GM23338 (cell line): ENCODE results near the gene PSMA3. TPM values are rescaled to one million over a fixed set of nuclear protein-coding genes. Genes with fewer than 3 reads are reported as not detected.

Experiments
- ATAC-seq: fragments of 200-7000 bp; cut with Tn5 transposase; 3 replicates; pipeline ENCODE4 v1.9.1; 2020
- DNase-seq: peaks from one replicate; pipeline ENCODE4 v3.0.0-alpha.2; 2015; ENCODE audit warnings: low spot score
- H2AFZ ChIP-seq: fragments of 200-600 bp; sonication (generic); 2 replicates; pipeline ENCODE4 v1.8.0; 2016; ENCODE audit warnings: antibody characterized with exemption, mild to moderate bottlenecking, moderate library complexity
- H3F3A ChIP-seq: fragments of 200-600 bp; sonication (generic); replicated peaks from 2 replicates; pipeline ENCODE4 v1.8.0; 2017; ENCODE audit warnings: antibody characterized with exemption, mixed run types, low read depth
- H3K27ac ChIP-seq: fragments of 200-600 bp; sonication (generic); 2 replicates; pipeline ENCODE4 v1.6.1; 2016; ENCODE audit warnings: low read depth
- H3K27me3 ChIP-seq: fragments of 200-600 bp; sonication (generic); 2 replicates; pipeline ENCODE4 v1.8.0; 2016; ENCODE audit warnings: mild to moderate bottlenecking, mixed run types, moderate library complexity; ENCODE audit not compliant: insufficient read depth
- H3K36me3 ChIP-seq: fragments of 200-600 bp; sonication (generic); 2 replicates; pipeline ENCODE4 v1.8.0; 2016; ENCODE audit warnings: mild to moderate bottlenecking; ENCODE audit not compliant: insufficient read depth
- H3K4me1 ChIP-seq: fragments of 200-600 bp; sonication (generic); 2 replicates; pipeline ENCODE4 v1.8.0; 2016; ENCODE audit warnings: mild to moderate bottlenecking, moderate library complexity; ENCODE audit not compliant: insufficient read depth
- H3K4me2 ChIP-seq: fragments of 200-600 bp; sonication (generic); 2 replicates; pipeline ENCODE4 v1.7.1; 2017; ENCODE audit warnings: mixed run types
- H3K4me3 ChIP-seq: fragments of 200-600 bp; sonication (generic); 2 replicates; pipeline ENCODE4 v1.6.1; 2016; ENCODE audit warnings: mixed run types
- H3K79me2 ChIP-seq: fragments of 200-600 bp; sonication (generic); replicated peaks from 2 replicates; pipeline ENCODE4 v1.8.0; 2017; ENCODE audit warnings: mild to moderate bottlenecking; ENCODE audit not compliant: insufficient read depth
- H3K9me2 ChIP-seq: fragments of 200-600 bp; sonication (generic); 2 replicates; pipeline ENCODE4 v1.8.0; 2017; ENCODE audit not compliant: insufficient read depth
- H4K20me1 ChIP-seq: fragments of 200-600 bp; sonication (generic); replicated peaks from 2 replicates; pipeline ENCODE4 v1.8.0; 2017; ENCODE audit warnings: mild to moderate bottlenecking; ENCODE audit not compliant: insufficient read depth
- H3K27ac Mint-ChIP-seq: 2 replicates; pipeline ENCODE4 v1.8.0; 2020; ENCODE audit warnings: inconsistent platforms, mild to moderate bottlenecking, moderate library complexity, mixed read lengths
- H3K27me3 Mint-ChIP-seq: 3 replicates; pipeline ENCODE4 v1.8.0; 2022; ENCODE audit warnings: low read depth, mild to moderate bottlenecking, moderate library complexity, mixed read lengths, inconsistent platforms; ENCODE audit not compliant: insufficient read depth, poor library complexity
- H3K36me3 Mint-ChIP-seq: 3 replicates; pipeline ENCODE4 v1.8.0; 2021; ENCODE audit warnings: low read depth, mild to moderate bottlenecking, inconsistent platforms, moderate library complexity, mixed read lengths
- H3K4me1 Mint-ChIP-seq: 3 replicates; pipeline ENCODE4 v1.8.0; 2020; ENCODE audit warnings: mild to moderate bottlenecking, inconsistent platforms, mixed read lengths
- H3K4me3 Mint-ChIP-seq: 3 replicates; pipeline ENCODE4 v1.8.0; 2021; ENCODE audit warnings: moderate library complexity, mild to moderate bottlenecking, inconsistent platforms, mixed read lengths
- H3K9me3 Mint-ChIP-seq: 3 replicates; pipeline ENCODE4 v1.8.0; 2020; ENCODE audit warnings: moderate library complexity, mild to moderate bottlenecking, inconsistent platforms, mixed read lengths
- CREB1 ChIP-seq: fragments of 250-450 bp; sonication (Bioruptor Pico); IDR thresholded peaks from 2 replicates; pipeline ENCODE4 v1.5.0; 2020; ENCODE audit warnings: low read depth, mild to moderate bottlenecking, moderate library complexity
- EZH2 ChIP-seq: fragments of 200-600 bp; sonication (generic); IDR thresholded peaks from one replicate; pipeline ENCODE4 v1.8.0; 2017; ENCODE audit warnings: antibody characterized with exemption, mild to moderate bottlenecking, low read depth; ENCODE audit not compliant: unreplicated experiment
- JUNB ChIP-seq: IDR thresholded peaks from one replicate; pipeline ENCODE4 v1.6.1; 2016; ENCODE audit warnings: antibody characterized with exemption; ENCODE audit not compliant: unreplicated experiment
- NANOG ChIP-seq: IDR thresholded peaks from 2 replicates; pipeline ENCODE4 v1.6.1; 2016; ENCODE audit warnings: antibody characterized with exemption, borderline replicate concordance
- POLR2AphosphoS5 ChIP-seq: IDR thresholded peaks from 2 replicates; pipeline ENCODE4 v1.6.1; 2016; ENCODE audit warnings: antibody characterized with exemption, low read depth
- ZNF331 ChIP-seq: fragments of 250-450 bp; sonication (Bioruptor Pico); IDR thresholded peaks from 2 replicates; pipeline ENCODE4 v1.5.0; 2020; ENCODE audit warnings: low read depth, mild to moderate bottlenecking, moderate library complexity
- ZNF462 ChIP-seq: fragments of 250-450 bp; sonication (Bioruptor Pico); IDR thresholded peaks from 2 replicates; pipeline ENCODE4 v1.5.0; 2020; ENCODE audit warnings: mild to moderate bottlenecking, moderate library complexity
- polyA plus RNA-seq: library from polyadenylated mRNA; unstranded; fragments of >200 nt; fragmentation: Nextera tagmentation; extraction: Ambion mirVana; gene quantifications from 2 replicates; pipeline ENCODE4 v1.2.1, GENCODE V29; 2016
- total RNA-seq: library from RNA; depleted of rRNA; stranded (reverse); fragments of >200 nt; shearing (Covaris generic); gene quantifications from 2 replicates; pipeline ENCODE4 v1.2.3, GENCODE V29; 2014
- TF ChIP-seq, protein P1 (sequence below): IDR thresholded peaks from 2 replicates; pipeline ENCODE4 v1.6.1; 2016; ENCODE audit warnings: antibody characterized with exemption
- TF ChIP-seq, protein P2 (sequence below): IDR thresholded peaks from one replicate; pipeline ENCODE4 v1.6.1; 2018; ENCODE audit warnings: antibody characterized with exemption; ENCODE audit not compliant: unreplicated experiment

Gene PSMA3
- total and polyA plus RNA-seq, 2 experiments from 2014 or later: 184 to 677 TPM

- no peak for TF ChIP-seq ZNF462 (CRISPR knock-in tag)
These were observed 49.6 kb downstream of the PSMA3 start (continued) for GRCh38 chr14:58294201-58294600.

DNA sequence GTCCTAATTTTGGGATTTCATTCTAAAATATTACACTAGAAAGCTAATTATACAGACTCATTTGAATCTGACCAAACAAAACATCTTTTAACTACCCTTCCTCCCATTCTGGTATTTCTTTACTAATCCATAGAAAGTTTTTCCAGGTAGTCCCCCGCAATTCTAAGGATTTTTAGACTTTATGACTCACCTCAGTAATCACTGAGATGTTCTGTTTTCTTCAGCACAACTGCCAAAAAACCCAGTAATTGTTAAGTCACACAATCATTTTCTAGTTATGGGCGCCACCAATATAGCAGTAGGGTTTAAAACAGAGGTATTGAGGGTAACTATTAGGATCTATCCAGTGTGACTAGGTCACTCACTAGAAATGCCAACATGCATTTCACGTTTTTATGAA is 52.1 kb downstream of the PSMA3 start:
- DNase-seq (no peak), ATAC-seq (no peak)
- H3K4me1 ChIP-seq: peaks cover 13% of the 10 kb centered on the region
- peak overlapping the region; percentile 84 for H3K4me3 ChIP-seq
- H3K27ac ChIP-seq: no peak overlapping the region
- Mint-ChIP-seq H3K27me3 (no peaks in the 10 kb centered on the region), H3K36me3 (peaks cover 38% of the 10 kb centered on the region), H3K4me3 (no peak overlapping the region), H3K27ac (no peak overlapping the region), H3K9me3 (no peaks in the 10 kb centered on the region), H3K4me1 (peaks cover 6% of the 10 kb centered on the region; the same call in 2 of the 3 replicates)
- H3F3A ChIP-seq: 0 out of 2 replicates have a peak, but pooled peaks cover 5% of the 10 kb centered on the region
- no peaks in the 10 kb centered on the region for H3K27me3 ChIP-seq
- peak overlapping the region; percentile 92 for H3K4me2 ChIP-seq
- peaks cover 6% of the 10 kb centered on the region; the same call in 1 of the 2 replicates for H3K36me3 ChIP-seq
- H3K79me2 ChIP-seq: peaks cover 73% of the 10 kb centered on the region
- H2AFZ ChIP-seq: no peak overlapping the region
- peaks cover 8% of the 10 kb centered on the region for H4K20me1 ChIP-seq
- no peaks in the 10 kb centered on the region for H3K9me2 ChIP-seq
- no peak for TF ChIP-seq ZNF331 (CRISPR knock-in tag)
- no peak for TF ChIP-seq EZH2
- TF ChIP-seq CREB1 (CRISPR knock-in tag): no peak
- TF ChIP-seq, protein P1, sequence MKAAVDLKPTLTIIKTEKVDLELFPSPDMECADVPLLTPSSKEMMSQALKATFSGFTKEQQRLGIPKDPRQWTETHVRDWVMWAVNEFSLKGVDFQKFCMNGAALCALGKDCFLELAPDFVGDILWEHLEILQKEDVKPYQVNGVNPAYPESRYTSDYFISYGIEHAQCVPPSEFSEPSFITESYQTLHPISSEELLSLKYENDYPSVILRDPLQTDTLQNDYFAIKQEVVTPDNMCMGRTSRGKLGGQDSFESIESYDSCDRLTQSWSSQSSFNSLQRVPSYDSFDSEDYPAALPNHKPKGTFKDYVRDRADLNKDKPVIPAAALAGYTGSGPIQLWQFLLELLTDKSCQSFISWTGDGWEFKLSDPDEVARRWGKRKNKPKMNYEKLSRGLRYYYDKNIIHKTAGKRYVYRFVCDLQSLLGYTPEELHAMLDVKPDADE: no peak
- no peak for TF ChIP-seq JUNB
- TF ChIP-seq NANOG: no peak
- TF ChIP-seq, protein P2, sequence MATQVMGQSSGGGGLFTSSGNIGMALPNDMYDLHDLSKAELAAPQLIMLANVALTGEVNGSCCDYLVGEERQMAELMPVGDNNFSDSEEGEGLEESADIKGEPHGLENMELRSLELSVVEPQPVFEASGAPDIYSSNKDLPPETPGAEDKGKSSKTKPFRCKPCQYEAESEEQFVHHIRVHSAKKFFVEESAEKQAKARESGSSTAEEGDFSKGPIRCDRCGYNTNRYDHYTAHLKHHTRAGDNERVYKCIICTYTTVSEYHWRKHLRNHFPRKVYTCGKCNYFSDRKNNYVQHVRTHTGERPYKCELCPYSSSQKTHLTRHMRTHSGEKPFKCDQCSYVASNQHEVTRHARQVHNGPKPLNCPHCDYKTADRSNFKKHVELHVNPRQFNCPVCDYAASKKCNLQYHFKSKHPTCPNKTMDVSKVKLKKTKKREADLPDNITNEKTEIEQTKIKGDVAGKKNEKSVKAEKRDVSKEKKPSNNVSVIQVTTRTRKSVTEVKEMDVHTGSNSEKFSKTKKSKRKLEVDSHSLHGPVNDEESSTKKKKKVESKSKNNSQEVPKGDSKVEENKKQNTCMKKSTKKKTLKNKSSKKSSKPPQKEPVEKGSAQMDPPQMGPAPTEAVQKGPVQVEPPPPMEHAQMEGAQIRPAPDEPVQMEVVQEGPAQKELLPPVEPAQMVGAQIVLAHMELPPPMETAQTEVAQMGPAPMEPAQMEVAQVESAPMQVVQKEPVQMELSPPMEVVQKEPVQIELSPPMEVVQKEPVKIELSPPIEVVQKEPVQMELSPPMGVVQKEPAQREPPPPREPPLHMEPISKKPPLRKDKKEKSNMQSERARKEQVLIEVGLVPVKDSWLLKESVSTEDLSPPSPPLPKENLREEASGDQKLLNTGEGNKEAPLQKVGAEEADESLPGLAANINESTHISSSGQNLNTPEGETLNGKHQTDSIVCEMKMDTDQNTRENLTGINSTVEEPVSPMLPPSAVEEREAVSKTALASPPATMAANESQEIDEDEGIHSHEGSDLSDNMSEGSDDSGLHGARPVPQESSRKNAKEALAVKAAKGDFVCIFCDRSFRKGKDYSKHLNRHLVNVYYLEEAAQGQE: no peak
- TF ChIP-seq POLR2AphosphoS5: no peak
